Heart left ventricle (tissue), 16 donors: Measurements from ENCODE around the gene FGA. TPM values are rescaled to one million over a fixed set of nuclear protein-coding genes. Genes with fewer than 3 reads are reported as not detected.
"Not testable (repeated sequence)": the region's sequence is repeated elsewhere in the genome, so short reads cannot be mapped to it uniquely, and the experiment has no call there.

Source experiments
- ATAC-seq, 4 donors: fragments of 200-7000 bp; cut with Tn5 transposase; one replicate each; pipeline ENCODE4 v1.9.1; 2020 to 2022; ENCODE audit warnings: moderate library complexity in 4 of 4, mild to moderate bottlenecking in 3 of 4, moderate number of reproducible peaks in 1 of 4
- DNase-seq, 5 donors: peaks; one replicate each; pipeline ENCODE4 v3.0.0-alpha.2; 2020
- H3K27ac ChIP-seq, 12 donors: fragments of 200-600 bp; sonication (generic) in 4 of 12; one replicate each; pipeline versions ENCODE4 v1.5.0 to v1.8.0; 2016 to 2022; ENCODE audit warnings: mild to moderate bottlenecking in 2 of 12
- H3K27me3 ChIP-seq, 9 donors: fragments of 200-600 bp; sonication (generic) in 2 of 9; one replicate each; pipeline versions ENCODE4 v1.5.1 to v1.8.0; 2016 to 2022; ENCODE audit warnings: mild to moderate bottlenecking in 3 of 9
- H3K36me3 ChIP-seq, 9 donors: fragments of 200-600 bp; sonication (generic) in 2 of 9; one replicate each; pipeline versions ENCODE4 v1.5.0 to v1.8.0; 2018 to 2022; ENCODE audit warnings: mild to moderate bottlenecking in 2 of 9
- H3K4me1 ChIP-seq, 12 donors: fragments of 200-600 bp; sonication (generic) in 4 of 12; one replicate each; pipeline versions ENCODE4 v1.5.0 to v1.8.0; 2016 to 2022; ENCODE audit warnings: mild to moderate bottlenecking in 3 of 12
- H3K4me3 ChIP-seq, 12 donors: fragments of 200-600 bp; sonication (generic) in 4 of 12; one replicate each; pipeline versions ENCODE4 v1.5.0 to v1.8.0; 2017 to 2022; ENCODE audit warnings: mild to moderate bottlenecking in 9 of 12, moderate library complexity in 4 of 12
- H3K9me3 ChIP-seq, 12 donors: fragments of 200-600 bp; sonication (generic) in 4 of 12; one replicate each; pipeline versions ENCODE4 v1.5.0 to v1.8.0; 2016 to 2022; ENCODE audit warnings: mild to moderate bottlenecking in 1 of 12
- CTCF ChIP-seq, 12 donors: fragments of 200-600 bp; sonication (generic) in 4 of 12; IDR thresholded peaks; one replicate each; pipeline versions ENCODE4 v1.5.0 to v1.8.0; 2018 to 2022; ENCODE audit warnings: antibody characterized with exemption in 12 of 12, mild to moderate bottlenecking in 5 of 12
- POLR2A ChIP-seq, 2 donors: fragments of 450-650 bp; IDR thresholded peaks; one replicate each; pipeline ENCODE4 v1.6.1; 2017; ENCODE audit warnings: antibody characterized with exemption in 2 of 2, mild to moderate bottlenecking in 2 of 2, moderate library complexity in 2 of 2
- WGBS, 4 donors: extraction: QIAGEN DNeasy Blood & Tissue Kit in 2 of 4; methylation state at CpG; one replicate each; pipeline versions ENCODE4 v1.1.5 to v1.1.7; 2013 to 2018; 5-methylcytosine and 5-hydroxymethylcytosine counted together
- intact Hi-C, 10 donors: fragments of 100-400 bp; cut with DNase I; formaldehyde crosslinking; loops; one replicate each; pipeline versions ENCODE4 v1.11.1 to v1.14.2; 2022
- polyA plus RNA-seq, 2 donors: library from polyadenylated mRNA; stranded (reverse); fragments of 200-250 nt; gene quantifications; one replicate each; pipeline ENCODE4 v1.2.3, GENCODE V29; 2013
- total RNA-seq, 9 donors: library from RNA; depleted of rRNA in 2 of 9; stranded (reverse); fragments of >200 nt in 2 of 9; fragmentation: NEBNext Ultra II Directional in 3 of 9; extraction: Animal tissue kit (Norgen Biotek cat#: 25700) in 3 of 9; gene quantifications; one replicate each; pipeline versions ENCODE4 v1.1.0 to v1.2.4, GENCODE V29; 2016 to 2023
- donor health status: ischemic (EF 13 %, LVEDD 7.1; RV severe dilation, severe dysfunction).
- donor health status: healthy with polysubstance abuse.
- donor health status: DM: no; HTN: yes; CAD: no.
- donor health status: DM: no; HTN: no; CAD: no.
- donor health status: ischemic (EF 25% LVEDD 6.9; RV normal size, moderate dysfunction).
- donor health status: ischemic (EF 25% LVEDD 5.7; RV mildly dilated, moderate dysfunction).
- donor health status: healthy.
- donor health status: DM: yes; HTN: yes; CAD: no.
- donor health status: ischemic (EF 35%, LVEDD 5.7; RV mildly dilated, moderate dysfunction).
- donor health status: nonischemic (EF 11% LVEDD 7.7; RV severe dilation, severe dysfunction).
- donor health status: DM: yes; HTN: yes; CAD: no.
- donor health status: PGD.
- donor health status: ischemic (EF 29% LVEDD 5.4; RV normal size, mild dysfunction).
- donor health status: nonischemic (EF 23%, LVEDD 6.1; RV moderate dilation, normal function).

Gene FGA
- total and polyA plus RNA-seq, 11 donors, result 0.25 to 0.77 (median 0.32) TPM; not detected in 8

GRCh38 chr4:154603033-154603943 is 12.7 kb upstream of the FGA start:
- WGBS, 4 donors, result 81 to 85% (median 82%) methylated on average over 6 of the region's 6 CpGs
- Histone ChIP-seq H3K27ac (no peak overlapping the region), H3K27me3 (peaks cover 0 to 2% (median 0%) of the 10 kb centered on the region in 9 donors), H3K4me3 (no peak overlapping the region), H3K36me3 (no peaks in the 10 kb centered on the region), H3K9me3 (no peaks in the 10 kb centered on the region), H3K4me1 (no peaks in the 10 kb centered on the region)
- DNase-seq (no peak), ATAC-seq (no peak)
- TF ChIP-seq POLR2A (IDR thresholded peaks at IDR 0.05) (no peak), CTCF (IDR thresholded peaks at IDR 0.05) (no peak)
- intact Hi-C loops, result no loop called here

GRCh38 chr4:154602404-154603020 is 12.0 kb upstream of the FGA start:
- Histone ChIP-seq H3K4me3 (no peak overlapping the region), H3K9me3 (no peaks in the 10 kb centered on the region), H3K27ac (no peak overlapping the region), H3K27me3 (peaks cover 0 to 2% (median 0%) of the 10 kb centered on the region in 9 donors), H3K36me3 (no peaks in the 10 kb centered on the region), H3K4me1 (no peaks in the 10 kb centered on the region)
- no peak for TF ChIP-seq CTCF (IDR thresholded peaks at IDR 0.05)
- no peak for TF ChIP-seq POLR2A (IDR thresholded peaks at IDR 0.05)
- ATAC-seq (no peak), DNase-seq (no peak)
- WGBS, 4 donors, result 53 to 69% (median 67%) methylated on average over 1 of the region's 1 CpG
- intact Hi-C loops, result no loop called here

GRCh38 chr4:154597798-154598774 is 7.5 kb upstream of the FGA start:
- Histone ChIP-seq H3K27ac (no peak overlapping the region), H3K27me3 (peaks cover 0 to 2% (median 0%) of the 10 kb centered on the region in 9 donors), H3K36me3 (no peaks in the 10 kb centered on the region), H3K9me3 (no peaks in the 10 kb centered on the region), H3K4me1 (no peaks in the 10 kb centered on the region), H3K4me3 (no peak overlapping the region)
- DNase-seq (no peak), ATAC-seq (no peak)
- 78 to 86% (median 81%) methylated on average over 7 of the region's 7 CpGs for WGBS, 4 donors
- TF ChIP-seq POLR2A (IDR thresholded peaks at IDR 0.05), result no peak
- no peak for TF ChIP-seq CTCF (IDR thresholded peaks at IDR 0.05)
- intact Hi-C loops, result no loop called here

- DNase-seq, H3K27ac ChIP-seq, H3K4me3 ChIP-seq, H3K4me1 ChIP-seq, H3K36me3 ChIP-seq, intact Hi-C loops, H3K9me3 ChIP-seq, ATAC-seq, H3K27me3 ChIP-seq: not testable (repeated sequence)
- 89 to 92% (median 92%) methylated on average over 11 of the region's 11 CpGs for whole genome bisulfite sequencing, 4 donors
Measured at GRCh38 chr4:154597281-154597680, 6.7 kb upstream of the FGA start.
